Left hindlimb (tissue), 1 donor: Measurements from ENCODE around the gene C2CD2.

Source experiments
- DNase-seq: peaks from one replicate; pipeline ENCODE4 v3.0.0-alpha.2; 2018

Gene C2CD2

GRCh38 chr21:41903559-41904351 lies 50.1 kb downstream of the C2CD2 start:
- DNase-seq, result no peak

- no peak for DNase-seq
Observed at GRCh38 chr21:41902946-41903345, 50.9 kb downstream of the C2CD2 start.

GRCh38 chr21:41901782-41902181 lies 52.0 kb downstream of the C2CD2 start:
- DNase-seq, result no peak

GRCh38 chr21:41901099-41901498 lies 52.7 kb downstream of the C2CD2 start:
- DNase-seq, result no peak

GRCh38 chr21:41900401-41900800 lies 53.4 kb downstream of the C2CD2 start:
- DNase-seq, result no peak

GRCh38 chr21:41899426-41900202 lies 54.2 kb downstream of the C2CD2 start:
- no peak for DNase-seq

GRCh38 chr21:41898998-41899397 lies 54.8 kb downstream of the C2CD2 start:
- no peak for DNase-seq

GRCh38 chr21:41897700-41898099 lies 56.1 kb downstream of the C2CD2 start:
- DNase-seq, result no peak

- no peak for DNase-seq
Observed at GRCh38 chr21:41897047-41897669, 56.7 kb downstream of the C2CD2 start.

- no peak for DNase-seq
Observed at GRCh38 chr21:41895643-41896493, 58.0 kb downstream of the C2CD2 start.

GRCh38 chr21:41894922-41895557 lies 58.8 kb downstream of the C2CD2 start:
- DNase-seq, result no peak

GRCh38 chr21:41894511-41894910 lies 59.3 kb downstream of the C2CD2 start:
- DNase-seq, result no peak

GRCh38 chr21:41892726-41893125 lies 61.1 kb downstream of the C2CD2 start:
- no peak for DNase-seq

GRCh38 chr21:41891132-41891531 lies 62.7 kb downstream of the C2CD2 start:
- no peak for DNase-seq

GRCh38 chr21:41890355-41890754 lies 63.5 kb downstream of the C2CD2 start:
- no peak for DNase-seq

GRCh38 chr21:41888749-41889376 lies 65.0 kb downstream of the C2CD2 start:
- no peak for DNase-seq

GRCh38 chr21:41887667-41888066 lies 66.2 kb downstream of the C2CD2 start:
- DNase-seq, result no peak

GRCh38 chr21:41886328-41886727 lies 67.5 kb downstream of the C2CD2 start:
- no peak for DNase-seq

GRCh38 chr21:41885341-41886024 lies 68.3 kb downstream of the C2CD2 start:
- no peak for DNase-seq

- no peak for DNase-seq
Observed at GRCh38 chr21:41884501-41885030, 69.3 kb downstream of the C2CD2 start.

GRCh38 chr21:41883582-41883981 lies 70.2 kb downstream of the C2CD2 start:
- no peak for DNase-seq
